Activated CD4-positive, alpha-beta T cell treated with anti-CD3 and anti-CD28 coated beads, Interleukin-2, Interleukin-4, amounts not matched to agents 100 ng/mL and 50 ng/mL, durations not matched to agents 16 hours and 8 hours (primary cell): ENCODE data around the gene MARCKSL1.

Experiments used
- DNase-seq: peaks from one replicate; pipeline ENCODE4 v3.0.0-alpha.2; 2020; ENCODE audit warnings: low spot score

Gene MARCKSL1

GRCh38 chr1:32352831-32353383, 16.9 kb upstream of the MARCKSL1 start:
- no peak for DNase-seq

DNA sequence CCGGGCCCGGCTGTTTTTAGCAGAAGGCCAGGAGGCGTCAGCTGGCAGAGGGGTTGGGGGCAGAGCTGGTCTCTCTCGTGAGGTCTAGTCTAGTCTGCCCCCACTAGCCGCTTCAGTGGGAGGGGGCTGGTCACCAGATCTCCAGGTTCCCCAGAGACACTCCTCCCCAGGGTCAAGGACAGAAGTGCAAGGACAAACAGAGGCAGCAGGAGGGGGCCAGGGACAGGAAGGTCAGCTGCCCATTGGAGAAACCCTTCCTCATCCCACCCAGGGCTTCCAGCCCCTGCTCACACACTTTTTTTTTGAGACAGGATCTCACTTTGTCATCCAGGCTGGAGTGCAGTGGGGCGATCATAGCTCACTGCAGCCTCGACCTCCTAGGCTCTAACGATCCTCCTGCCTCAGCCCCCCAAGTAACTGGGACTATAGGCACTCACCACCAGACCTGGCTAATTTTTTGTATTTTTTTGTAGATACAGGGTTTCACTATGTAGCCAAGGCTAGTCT, 16.3 kb upstream of the MARCKSL1 start:
- DNase-seq: no peak

- DNase-seq: peak; percentile 91
Measured at GRCh38 chr1:32351399-32352238, 15.6 kb upstream of the MARCKSL1 start.

DNA sequence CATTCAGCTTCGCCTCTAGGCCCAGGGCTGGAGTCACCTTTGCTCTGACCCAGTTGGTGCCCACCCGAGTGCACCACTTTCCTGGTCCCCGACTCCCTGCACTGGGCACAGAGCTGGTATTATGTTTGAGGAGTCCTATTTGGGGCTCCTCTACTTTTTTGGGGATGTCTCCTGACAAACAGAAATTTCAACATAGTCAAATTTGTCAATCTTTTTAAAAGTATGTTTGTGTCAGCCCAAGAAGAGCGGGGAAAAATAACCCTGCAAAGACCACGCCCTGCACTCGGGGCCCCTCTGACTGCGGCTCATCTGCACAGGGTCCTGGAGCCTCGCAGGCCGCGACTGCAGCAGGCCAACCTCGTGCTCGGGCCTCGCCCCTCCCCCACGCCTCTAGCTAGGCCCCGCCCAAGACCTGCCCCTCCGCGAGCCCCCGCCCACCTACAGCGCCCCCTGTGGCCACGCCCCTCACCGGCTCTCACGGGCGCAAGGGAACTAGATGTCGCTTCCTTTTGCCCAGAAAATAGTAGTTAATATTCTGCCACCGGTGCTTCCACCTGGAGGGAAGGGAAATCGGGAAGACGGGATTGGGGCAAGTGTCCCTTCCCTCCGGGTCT, 14.9 kb upstream of the MARCKSL1 start:
- DNase-seq: peak; percentile 72

GRCh38 chr1:32349211-32349708, 13.2 kb upstream of the MARCKSL1 start:
- no peak for DNase-seq

DNA sequence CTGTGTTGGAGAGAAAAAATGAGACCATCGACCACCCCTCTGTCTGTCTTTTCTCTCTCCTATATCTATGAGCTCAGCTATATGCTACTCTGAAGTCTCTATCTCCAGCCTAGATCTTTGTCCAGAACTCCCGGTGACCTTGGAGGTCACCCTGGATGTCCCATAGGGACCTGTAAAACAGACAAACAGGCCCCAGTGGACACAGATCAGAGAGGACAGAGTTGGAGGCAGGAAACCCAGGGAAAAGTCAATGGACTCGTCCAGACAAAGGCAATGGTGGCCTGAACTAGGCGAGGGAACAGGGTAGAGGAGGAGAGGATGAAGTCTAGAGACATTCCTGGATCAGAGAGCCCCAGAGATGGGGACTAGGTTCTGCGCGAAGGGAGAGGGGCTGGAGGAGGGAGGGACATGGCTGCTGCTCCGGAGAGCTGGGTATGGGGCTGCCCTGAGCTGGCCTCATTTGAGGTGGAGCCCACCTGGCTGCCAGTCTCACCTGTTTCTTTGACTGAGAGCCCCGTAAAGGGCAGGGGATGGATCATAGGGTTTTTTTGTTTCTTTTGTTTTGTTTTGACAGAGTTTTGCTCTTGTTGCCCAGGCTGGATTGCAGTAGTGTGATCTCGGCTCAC, 10.6 kb upstream of the MARCKSL1 start:
- no peak for DNase-seq

DNA sequence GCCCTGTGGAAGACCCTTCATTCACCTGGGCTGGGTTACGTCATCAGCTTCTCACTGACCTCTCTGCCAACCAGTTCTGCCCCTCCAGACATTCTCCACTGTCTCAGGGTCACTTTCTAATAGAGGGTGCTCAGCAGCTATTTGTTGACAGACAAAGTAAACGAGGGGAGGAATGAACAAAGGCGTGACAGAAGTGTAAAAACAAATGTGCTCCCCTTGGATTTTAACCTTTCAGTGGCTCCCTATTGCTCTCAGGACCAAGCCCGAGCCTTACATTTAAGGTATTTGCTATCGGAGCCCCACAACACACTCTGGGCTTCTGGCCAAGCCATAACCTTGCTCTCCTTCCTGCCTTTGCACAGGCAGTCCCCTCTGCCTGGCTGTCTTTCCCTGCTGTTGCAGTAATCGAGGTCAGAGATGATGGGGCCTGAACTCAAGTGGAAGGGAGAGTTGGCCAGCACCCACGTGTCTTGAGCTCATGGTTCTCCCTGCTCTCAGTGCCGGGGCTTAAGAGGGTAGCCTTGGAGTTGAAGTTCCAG, 9.3 kb upstream of the MARCKSL1 start:
- DNase-seq: no peak

GRCh38 chr1:32342704-32343103, 6.7 kb upstream of the MARCKSL1 start:
- DNase-seq: no peak

- no peak for DNase-seq
Measured at GRCh38 chr1:32341971-32342370, 5.9 kb upstream of the MARCKSL1 start.

DNA sequence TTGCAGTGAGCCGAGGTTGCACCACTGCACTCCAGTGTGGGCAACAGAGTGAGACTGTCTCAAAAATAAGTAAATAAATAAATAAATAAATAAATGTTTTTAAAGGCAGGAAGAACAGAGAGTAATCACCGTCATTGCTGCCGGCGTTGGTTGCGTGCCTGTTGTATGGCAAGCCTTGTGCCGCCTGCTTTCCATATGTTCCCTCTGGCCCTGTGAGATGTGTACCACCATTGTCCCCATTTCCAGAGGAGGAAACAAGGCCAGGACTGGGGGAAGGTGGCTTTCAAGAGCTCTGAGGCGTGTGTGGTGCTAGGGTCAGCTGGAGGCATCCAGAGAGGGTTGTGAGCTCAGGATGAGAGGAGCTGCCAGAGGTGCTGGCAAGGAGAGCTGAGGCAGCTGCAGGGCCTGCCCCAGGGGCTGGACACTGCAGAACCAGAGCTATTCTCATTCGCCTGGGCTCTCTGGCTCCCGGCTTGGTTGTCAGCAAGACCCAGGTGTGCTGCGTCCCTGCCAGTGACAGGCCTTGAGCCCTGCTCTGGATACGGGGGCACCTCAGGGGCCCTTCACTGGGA, 5.2 kb upstream of the MARCKSL1 start:
- DNase-seq: no peak

DNA sequence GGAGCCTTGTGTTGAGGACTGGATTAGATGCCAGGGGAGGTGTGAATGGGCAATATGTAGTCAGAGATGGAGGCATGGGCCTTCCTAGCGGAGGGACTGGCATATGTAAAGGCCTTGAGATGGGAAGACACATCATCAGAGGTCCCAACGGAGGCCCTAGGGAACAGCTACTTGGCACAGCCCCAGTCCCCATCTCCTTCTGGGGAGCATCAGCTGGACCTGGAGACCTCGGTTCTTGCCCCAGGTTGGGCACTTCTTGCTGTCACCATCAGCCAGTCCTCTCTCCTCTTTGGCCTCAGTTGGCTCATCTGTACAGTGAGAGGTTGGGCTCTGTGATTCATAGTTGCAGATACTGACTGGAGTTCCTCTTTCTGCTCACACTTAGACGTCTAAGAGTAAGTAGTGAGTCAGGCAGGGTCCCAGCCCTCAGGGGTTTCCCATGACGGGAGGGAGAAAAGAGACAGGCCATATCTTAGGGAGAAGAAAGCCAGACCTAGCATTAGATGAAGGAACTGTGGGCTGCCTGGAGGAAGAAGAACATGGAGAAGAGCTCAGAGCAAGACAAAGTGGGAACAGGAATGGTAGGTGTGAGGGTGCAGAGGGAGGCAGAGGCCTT, 3.4 kb upstream of the MARCKSL1 start:
- DNase-seq: no peak

GRCh38 chr1:32338637-32339145, 2.7 kb upstream of the MARCKSL1 start:
- DNase-seq: no peak

- DNase-seq: no peak
Measured at GRCh38 chr1:32337855-32338636, 2.0 kb upstream of the MARCKSL1 start.

DNA sequence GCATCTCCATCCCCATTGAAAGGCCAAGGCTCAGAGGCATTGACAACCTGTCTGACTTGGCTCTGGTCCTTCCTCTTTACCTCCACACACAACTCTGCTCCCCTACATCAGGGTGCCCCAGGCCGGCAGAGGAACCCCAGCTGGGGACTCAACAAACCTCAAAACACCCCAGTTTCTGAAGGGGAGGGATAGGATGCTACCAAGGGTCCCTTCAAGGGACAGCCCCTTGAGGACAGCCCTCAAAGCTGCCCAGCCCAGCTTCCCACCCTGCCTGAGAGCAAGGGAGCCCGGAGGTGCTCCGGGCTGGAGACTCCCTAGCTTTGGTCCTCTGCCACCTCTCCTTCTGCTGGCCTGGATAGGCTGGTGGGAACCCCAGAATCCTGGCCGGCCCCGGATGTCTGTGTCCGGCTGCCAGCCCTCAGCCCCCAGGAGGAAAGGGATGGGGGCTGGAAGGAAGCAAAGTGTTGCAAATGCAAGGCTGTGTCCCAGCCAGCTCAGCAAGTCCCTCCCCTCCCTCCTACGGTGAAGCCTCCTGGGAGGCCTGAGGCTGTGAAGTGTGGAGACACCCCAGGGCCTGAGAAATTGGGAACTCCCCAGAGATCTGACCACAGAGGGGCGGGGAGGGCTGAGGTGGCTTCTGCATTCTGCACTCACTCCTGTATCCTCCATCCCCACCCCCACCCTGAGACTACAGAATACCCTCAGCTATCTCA, 1.1 kb upstream of the MARCKSL1 start:
- peak; percentile 43 for DNase-seq

DNA sequence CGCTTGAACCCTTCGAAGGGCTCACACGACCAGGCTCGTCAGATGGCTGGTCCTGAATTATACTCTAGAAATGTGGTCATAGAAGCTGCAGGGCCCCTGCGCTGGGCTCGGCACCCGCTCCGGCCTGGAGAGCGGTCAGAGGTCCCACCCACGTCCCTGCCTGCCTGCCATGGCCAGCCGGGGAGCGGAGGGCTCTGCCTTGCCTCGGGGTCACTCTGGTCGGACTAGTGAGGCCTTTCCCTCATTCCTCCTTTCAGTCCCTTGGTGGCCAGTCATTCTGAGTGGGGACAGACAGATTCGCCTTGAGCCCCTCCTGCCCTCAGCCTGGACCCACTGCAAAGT, 529 bp upstream of the MARCKSL1 start:
- no peak for DNase-seq

GRCh38 chr1:32335535-32335789, 571 bp downstream of the MARCKSL1 start:
- no peak for DNase-seq

- no peak for DNase-seq
Measured at GRCh38 chr1:32334864-32335534, 1.0 kb downstream of the MARCKSL1 start.

- DNase-seq: no peak
Measured at GRCh38 chr1:32334274-32334861, 1.7 kb downstream of the MARCKSL1 start.
